Measurements from ENCODE around the gene S100A10. TPM values are rescaled to one million over a fixed set of nuclear protein-coding genes. Genes with fewer than 3 reads are reported as not detected.

S100A10 gene
- total RNA-seq, 1 experiment from 2014 or later, result 160 TPM

GRCh38 chr1:151963288-151963687 lies 30.4 kb downstream of the S100A10 start:
- no peaks in the 10 kb centered on the region for H3K9me3 ChIP-seq (ENCODE audit: control insufficient read depth, low read depth, low read length)
- no peak overlapping the region for H3K14ac ChIP-seq (ENCODE audit: insufficient read depth, low read length)
- H3K79me2 ChIP-seq (ENCODE audit: insufficient read depth, low read length), result no peaks in the 10 kb centered on the region
- TF ChIP-seq CTCF (conservative IDR thresholded peaks at IDR 0.05), result no peak
- peaks cover 3 to 5% of the 10 kb centered on the region in 2 experiments; a peak in 3 of 4 replicates for H3K4me1 Mint-ChIP-seq
- no peak overlapping the region for H2BK12ac ChIP-seq (ENCODE audit: insufficient read length, low read depth, low read length)
- no CpG with 5 or more reads among the region's 2 CpGs for WGBS (ENCODE audit: extremely low coverage, insufficient read length, low lambda C conversion rate)
- H3K4me2 ChIP-seq (ENCODE audit: insufficient read depth, insufficient read length, low read length), result no peak overlapping the region
- no peak overlapping the region for H3T11ph ChIP-seq (ENCODE audit: low read length)
- H3K23ac ChIP-seq (ENCODE audit: insufficient read length, low read depth, low read length), result no peak overlapping the region
- H3K27ac Mint-ChIP-seq, result no peak overlapping the region
- no peak overlapping the region for H2BK20ac ChIP-seq (ENCODE audit: low read depth, low read length, poor library complexity, severe bottlenecking)
- no peak overlapping the region for H3K9ac ChIP-seq (ENCODE audit: extremely low read depth, insufficient read length, low read length)
- H3K18ac ChIP-seq (ENCODE audit: insufficient read length, low read depth, low read length), result no peak overlapping the region
- no peak overlapping the region for H2BK120ac ChIP-seq (ENCODE audit: low read depth, low read length, poor library complexity, severe bottlenecking)
- H2AK5ac ChIP-seq (ENCODE audit: insufficient read length, low read length), result no peak overlapping the region
- no peak overlapping the region for H3K4me3 Mint-ChIP-seq
- H3K9me3 Mint-ChIP-seq, result no peaks in the 10 kb centered on the region
- no peaks in the 10 kb centered on the region for H4K20me1 ChIP-seq (ENCODE audit: control insufficient read depth, insufficient read depth, insufficient read length)
- H3K36me3 Mint-ChIP-seq (ENCODE audit: insufficient read depth in 1 of 3, low read depth in 3 of 3), result no peaks in the 10 kb centered on the region
- H4K91ac ChIP-seq (ENCODE audit: insufficient read length, low read depth, low read length), result no peak overlapping the region
- H3K27me3 ChIP-seq (ENCODE audit: insufficient read depth, low read length), result no peaks in the 10 kb centered on the region; the same call in 1 of the 2 replicates
- no peak overlapping the region for H3K4ac ChIP-seq (ENCODE audit: low read depth, low read length)
- peaks cover under 1% of the 10 kb centered on the region; the same call in 1 of the 2 replicates for H3K4me1 ChIP-seq (ENCODE audit: insufficient read depth, low read length)
- H3K79me1 ChIP-seq (ENCODE audit: insufficient read depth, low read depth, low read length, poor library complexity, severe bottlenecking), result no peaks in the 10 kb centered on the region
- no peak overlapping the region for H3K27ac ChIP-seq (ENCODE audit: insufficient read length, low read depth, low read length)
- H3K56ac ChIP-seq (ENCODE audit: insufficient read length, low read depth, low read length), result no peak overlapping the region
- no peak overlapping the region for H2AFZ ChIP-seq (ENCODE audit: low read length)
- H3K23me2 ChIP-seq (ENCODE audit: insufficient read length, low read depth, low read length, poor library complexity, severe bottlenecking), result no peaks in the 10 kb centered on the region
- no peaks in the 10 kb centered on the region for H3K27me3 Mint-ChIP-seq (ENCODE audit: low read depth)
- DNase-seq, result no peak
- no peak overlapping the region for H2BK15ac ChIP-seq (ENCODE audit: low read depth, low read length)
- no peak overlapping the region for H4K5ac ChIP-seq (ENCODE audit: insufficient read length, low read depth, low read length)
- no peak overlapping the region for H2BK5ac ChIP-seq (ENCODE audit: insufficient read length, low read length)
- no peak overlapping the region for H4K8ac ChIP-seq (replicated peaks; ENCODE audit: insufficient read length, low read depth, low read length)

Data from H9 (cell line).